HG03575 (cell line): ENCODE measurements around the gene DNER.
"Not testable (repeated sequence)": the region's sequence is repeated elsewhere in the genome, so short reads cannot be mapped to it uniquely, and the experiment has no call there.

Experiments
- ATAC-seq: cut with Tn5 transposase; IDR thresholded peaks from one replicate; pipeline ENCODE4 v1.9.1; 2021; ENCODE audit not compliant: unreplicated experiment, insufficient number of reproducible peaks, low FRiP score; ENCODE audit errors: extremely low read depth

Gene DNER, protein sequence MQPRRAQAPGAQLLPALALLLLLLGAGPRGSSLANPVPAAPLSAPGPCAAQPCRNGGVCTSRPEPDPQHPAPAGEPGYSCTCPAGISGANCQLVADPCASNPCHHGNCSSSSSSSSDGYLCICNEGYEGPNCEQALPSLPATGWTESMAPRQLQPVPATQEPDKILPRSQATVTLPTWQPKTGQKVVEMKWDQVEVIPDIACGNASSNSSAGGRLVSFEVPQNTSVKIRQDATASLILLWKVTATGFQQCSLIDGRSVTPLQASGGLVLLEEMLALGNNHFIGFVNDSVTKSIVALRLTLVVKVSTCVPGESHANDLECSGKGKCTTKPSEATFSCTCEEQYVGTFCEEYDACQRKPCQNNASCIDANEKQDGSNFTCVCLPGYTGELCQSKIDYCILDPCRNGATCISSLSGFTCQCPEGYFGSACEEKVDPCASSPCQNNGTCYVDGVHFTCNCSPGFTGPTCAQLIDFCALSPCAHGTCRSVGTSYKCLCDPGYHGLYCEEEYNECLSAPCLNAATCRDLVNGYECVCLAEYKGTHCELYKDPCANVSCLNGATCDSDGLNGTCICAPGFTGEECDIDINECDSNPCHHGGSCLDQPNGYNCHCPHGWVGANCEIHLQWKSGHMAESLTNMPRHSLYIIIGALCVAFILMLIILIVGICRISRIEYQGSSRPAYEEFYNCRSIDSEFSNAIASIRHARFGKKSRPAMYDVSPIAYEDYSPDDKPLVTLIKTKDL

GRCh38 chr2:229714080-229714735, at the start of gene DNER:
DNER (minus strand) TSS chr2:229714555; CDS start chr2:229714423, 132 bp downstream.
- ATAC-seq: no peak

DNA sequence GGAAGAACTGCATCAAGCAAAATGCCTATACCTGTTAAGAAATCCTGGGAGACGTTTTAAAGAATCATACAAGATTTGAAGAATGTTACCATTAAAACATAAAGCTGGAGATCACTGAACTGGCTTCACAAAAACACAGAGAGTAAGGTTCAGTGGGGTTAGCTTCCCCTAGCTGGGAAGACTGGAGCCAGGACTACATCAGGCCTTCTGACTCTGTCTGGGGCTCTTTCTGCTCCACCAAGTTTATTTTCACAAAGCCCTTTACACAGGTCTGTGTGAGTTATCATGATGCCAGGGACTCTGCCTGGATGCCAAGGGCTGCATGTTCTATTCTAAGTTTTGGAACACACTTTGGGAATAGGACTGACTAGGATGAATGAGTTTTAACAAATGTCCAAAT, 47.3 kb upstream of the DNER start:
- no peak for ATAC-seq

DNA sequence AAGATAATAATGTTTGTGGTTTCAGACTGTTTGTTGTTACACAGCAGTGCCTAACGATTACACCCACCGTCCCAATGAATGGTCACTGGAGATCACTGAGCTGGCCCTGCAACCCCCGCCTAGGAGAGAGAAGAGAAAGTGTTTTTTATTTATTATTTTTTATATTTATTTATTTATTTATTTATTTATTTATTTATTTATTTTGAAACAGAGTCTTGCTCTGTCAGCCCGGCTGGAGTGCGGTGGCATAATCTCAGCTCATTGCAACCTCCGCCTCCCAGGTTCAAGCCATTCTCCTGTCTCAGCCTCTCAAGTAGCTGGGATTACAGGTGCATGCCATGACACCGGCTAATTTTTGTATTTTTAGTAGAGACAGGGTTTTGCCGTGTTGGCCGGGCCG, 43.1 kb upstream of the DNER start:
- ATAC-seq: not testable (repeated sequence)

GRCh38 chr2:229752970-229753729, 38.8 kb upstream of the DNER start:
- ATAC-seq: no peak

DNA sequence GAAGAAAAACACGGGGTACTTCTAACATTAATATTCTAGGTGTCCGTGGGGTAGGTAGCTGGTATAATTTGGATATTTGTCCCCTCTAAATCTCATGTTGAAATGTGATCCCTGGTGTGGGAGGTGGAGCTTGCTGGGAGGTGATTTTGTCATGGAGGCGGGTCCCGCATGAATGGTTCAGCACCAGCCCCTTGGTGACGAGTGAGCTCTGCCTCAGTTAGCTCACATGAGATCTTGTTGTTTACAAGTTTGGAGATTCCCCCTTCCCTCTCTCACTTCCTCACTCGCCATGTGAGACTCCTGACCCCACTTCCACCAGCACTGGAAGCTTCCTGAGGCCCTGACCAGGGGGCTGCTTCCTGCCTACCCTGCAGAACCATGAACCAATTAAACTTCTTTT, 35.4 kb upstream of the DNER start:
- ATAC-seq: no peak

- no peak for ATAC-seq
Observed at GRCh38 chr2:229748950-229749349, 34.6 kb upstream of the DNER start.

DNA sequence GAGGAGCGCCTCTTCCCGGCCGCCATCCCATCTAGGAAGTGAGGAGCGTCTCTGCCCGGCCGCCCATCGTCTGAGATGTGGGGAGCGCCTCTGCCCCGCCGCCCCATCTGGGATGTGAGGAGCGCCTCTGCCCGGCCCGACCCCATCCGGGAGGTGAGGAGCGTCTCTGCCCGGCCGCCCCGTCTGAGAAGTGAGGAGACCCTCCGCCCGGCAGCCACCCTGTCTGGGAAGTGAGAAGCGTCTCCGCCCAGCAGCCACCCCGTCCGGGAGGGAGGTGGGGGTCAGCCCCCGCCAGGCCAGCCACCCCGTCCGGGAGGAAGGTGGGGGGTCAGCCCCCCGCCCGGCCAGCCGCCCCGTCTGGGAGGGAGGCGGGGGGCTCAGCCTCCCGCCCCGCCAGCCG, 28.3 kb upstream of the DNER start:
- not testable (repeated sequence) for ATAC-seq

DNA sequence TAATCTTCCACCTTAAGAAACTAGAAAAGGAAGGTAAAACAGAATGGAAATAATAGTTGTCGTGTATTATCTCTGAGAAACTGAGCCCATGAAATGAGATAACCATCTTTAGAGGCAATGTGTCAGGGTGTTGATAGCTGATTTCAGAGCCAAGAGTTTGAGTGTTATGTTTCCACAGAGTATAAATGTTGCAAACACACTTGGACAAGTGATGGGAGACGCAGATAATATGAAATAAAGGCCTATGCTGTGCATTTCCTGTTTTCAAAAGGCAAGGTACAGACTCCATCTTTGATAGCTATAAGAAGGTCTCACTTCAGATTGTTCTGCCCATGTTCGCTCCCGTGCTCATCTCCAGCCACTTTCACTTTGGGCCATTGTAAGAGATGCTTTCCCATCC, 25.9 kb upstream of the DNER start:
- ATAC-seq: no peak

DNA sequence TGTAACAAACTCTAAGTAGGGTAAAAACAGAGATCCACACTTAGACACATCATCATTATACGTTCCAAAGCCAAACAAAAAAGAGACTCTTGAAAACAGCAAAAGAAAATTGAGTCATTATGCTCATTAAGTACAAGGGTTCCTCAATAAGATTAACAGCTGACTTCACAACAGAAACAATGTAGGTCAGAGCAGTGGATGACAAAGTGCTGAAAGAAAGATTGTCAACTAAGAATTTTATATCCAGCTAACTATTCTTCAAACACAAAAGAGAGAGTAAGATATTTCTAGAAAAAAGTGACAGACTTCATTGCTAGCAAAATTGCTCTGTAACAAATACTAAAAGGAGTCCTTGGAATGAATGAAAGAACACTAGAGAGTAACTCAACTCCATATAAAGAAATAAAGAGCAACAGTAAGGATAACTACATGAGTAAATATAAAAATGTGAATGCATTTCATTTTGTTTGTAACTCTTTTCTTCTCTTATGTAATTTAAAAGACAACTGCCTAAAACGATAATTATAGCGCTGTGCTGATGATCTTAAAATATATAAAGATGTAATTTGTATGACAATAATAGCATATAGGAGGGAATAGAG, 23.8 kb upstream of the DNER start:
- no peak for ATAC-seq

GRCh38 chr2:229734410-229734809, 20.1 kb upstream of the DNER start:
- ATAC-seq: no peak

DNA sequence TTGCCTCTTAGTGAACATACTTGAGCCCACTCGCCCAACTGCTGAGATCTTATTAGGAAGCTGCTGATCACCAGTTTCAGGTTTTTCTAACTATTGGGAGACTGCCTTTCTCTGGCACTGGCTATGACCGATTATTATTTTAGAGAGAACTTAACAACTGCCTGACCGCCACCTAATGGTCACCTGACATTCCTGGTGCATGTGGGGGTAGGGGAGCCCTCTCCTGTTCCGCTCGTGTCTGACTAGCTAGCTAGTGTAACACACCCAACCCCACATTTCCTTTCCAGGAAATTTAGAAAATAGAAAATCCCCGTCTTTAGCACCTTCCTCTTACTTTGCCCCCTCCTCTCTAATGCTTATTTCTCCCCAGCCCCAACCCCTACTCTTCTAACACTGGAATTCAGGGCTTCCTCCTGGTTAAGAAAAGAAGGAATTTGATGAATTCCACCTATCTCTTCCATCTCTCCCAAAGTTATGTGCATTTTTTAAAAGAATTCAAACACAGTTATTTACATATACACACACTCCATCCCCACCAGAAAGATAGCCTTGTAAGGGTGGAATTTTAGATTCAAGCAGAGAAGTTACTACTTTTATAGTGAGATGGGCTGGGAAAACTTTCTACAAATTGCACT, 19.4 kb upstream of the DNER start:
- ATAC-seq: no peak

DNA sequence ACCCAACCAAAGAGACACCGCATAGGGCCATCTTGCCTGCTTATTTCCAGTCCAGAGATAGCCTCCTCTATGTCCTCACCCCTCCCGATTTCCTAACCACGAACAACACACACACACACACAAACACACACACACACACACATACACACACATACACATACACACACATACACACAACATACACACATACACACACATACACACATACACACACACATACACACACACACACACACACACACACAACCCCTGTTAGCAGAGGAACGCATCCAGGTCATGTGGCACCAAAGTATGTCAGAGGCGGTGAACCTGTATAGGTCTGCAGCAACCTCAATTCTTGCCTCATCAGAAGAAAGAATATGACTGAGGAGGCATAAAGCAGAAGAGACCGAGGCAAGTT, 18.5 kb upstream of the DNER start:
- ATAC-seq: no peak

DNA sequence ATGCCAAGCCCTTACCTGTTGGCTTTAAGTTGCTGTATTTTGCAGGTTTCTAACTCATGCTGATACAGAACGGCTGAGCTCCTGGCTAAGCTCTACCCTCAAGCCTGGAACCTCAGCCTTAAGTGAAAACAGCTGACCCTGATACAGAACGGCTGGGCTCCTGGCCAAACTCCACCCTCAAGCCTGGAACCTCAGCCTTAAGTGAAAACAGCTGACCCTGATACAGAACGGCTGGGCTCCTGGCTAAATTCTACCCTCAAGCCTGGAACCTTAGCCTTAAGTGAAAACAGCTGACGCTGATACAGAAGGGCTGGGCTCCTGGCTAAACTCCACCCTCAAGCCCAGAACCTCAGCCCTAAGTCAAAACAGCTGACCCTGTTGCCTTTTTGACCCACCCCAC, 17.6 kb upstream of the DNER start:
- no peak for ATAC-seq

DNA sequence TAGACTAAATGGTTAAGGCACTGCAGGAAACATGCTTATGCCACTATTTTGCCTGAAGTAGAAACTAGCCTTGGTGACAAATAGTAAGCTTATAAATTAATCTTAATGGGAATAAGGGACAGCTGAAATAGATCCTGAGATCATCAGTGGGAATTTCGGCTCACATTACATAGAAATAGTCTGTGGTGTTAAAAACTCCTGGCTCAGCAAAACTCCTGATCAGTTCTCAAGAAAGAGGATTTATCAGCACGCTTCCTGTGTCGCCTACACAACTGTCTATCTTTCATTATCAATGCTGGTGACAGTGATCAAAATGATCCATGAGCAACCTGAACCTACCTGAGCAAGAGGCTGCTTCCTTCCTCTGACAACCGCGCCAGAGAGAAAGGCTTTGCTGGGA, 17.0 kb upstream of the DNER start:
- ATAC-seq: no peak

- no peak for ATAC-seq
Observed at GRCh38 chr2:229728370-229728769, 14.0 kb upstream of the DNER start.

GRCh38 chr2:229726643-229727042, 12.3 kb upstream of the DNER start:
- no peak for ATAC-seq

DNA sequence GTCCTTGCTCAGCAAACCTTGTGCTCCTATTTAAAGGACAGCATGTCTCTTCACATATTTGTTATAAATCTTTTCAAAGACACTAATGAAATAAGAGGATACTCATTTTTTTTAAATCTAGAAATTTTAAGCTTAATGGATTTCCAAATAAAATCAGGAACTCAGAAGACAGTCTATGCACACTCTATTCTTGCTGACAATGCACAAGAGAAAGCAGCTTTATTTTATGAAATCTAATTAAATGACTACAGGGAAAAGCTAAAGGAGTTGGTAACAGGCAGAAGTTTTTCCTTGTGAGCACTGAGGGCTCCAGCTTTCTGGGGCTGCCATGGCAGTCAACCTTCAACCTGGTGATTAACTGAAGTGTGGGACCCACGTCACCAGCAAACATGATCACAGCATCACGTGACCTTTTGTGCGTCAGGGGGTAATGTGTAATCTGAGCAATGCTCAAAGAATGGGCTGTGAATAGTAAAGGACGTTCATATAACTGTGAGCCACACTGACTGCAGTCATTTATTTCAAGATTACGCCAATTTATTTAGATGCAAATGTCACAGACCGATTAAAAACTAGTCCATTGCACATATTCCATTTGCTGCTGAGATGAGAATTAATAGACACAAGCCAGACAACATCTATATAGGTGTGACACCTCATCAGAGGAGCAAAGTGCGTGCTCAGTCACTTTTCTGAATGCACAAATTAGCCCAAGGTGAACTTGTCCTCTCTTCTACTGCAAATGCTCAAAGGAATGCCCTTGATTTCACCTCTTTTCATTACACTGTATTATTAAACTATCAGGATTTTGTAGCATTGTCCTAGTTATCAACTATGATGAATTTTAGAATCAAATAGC, 11.6 kb upstream of the DNER start:
- no peak for ATAC-seq

DNA sequence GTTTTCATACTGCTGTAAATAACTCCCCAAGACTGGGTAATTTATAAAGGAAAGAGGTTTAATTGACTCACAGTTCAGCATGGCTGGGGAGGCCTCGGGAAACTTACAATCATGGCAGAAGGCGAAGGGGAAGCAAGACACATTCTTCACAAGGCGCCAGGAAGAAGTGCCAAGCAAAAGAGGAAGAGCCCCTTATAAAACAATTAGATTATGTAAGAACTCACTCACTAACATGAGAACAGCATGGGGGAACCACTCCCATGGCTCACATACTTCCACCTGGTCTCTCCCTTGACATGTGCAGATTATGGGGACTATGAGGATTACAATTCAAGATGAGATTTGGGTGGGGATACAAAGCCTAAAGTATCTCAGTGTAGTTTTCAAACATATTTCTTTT, 8.8 kb upstream of the DNER start:
- ATAC-seq: not testable (repeated sequence)
